Pancreas (tissue), 10 donors: Measurements from ENCODE around the gene E2F1. TPM values are rescaled to one million over a fixed set of nuclear protein-coding genes. Genes with fewer than 3 reads are reported as not detected.

Experiments used
- ATAC-seq, 4 donors: fragments of 200-7000 bp; cut with Tn5 transposase; one replicate each; pipeline versions ENCODE4 v1.8.0 to v1.9.1; 2020; ENCODE audit warnings: mild to moderate bottlenecking in 4 of 4, moderate library complexity in 4 of 4
- DNase-seq, 6 donors: peaks; one replicate each; pipeline ENCODE4 v3.0.0-alpha.2; 2020
- FAIRE-seq: peaks from 2 replicates; lab custom pipeline; 2012; peaks lifted over from hg19 to GRCh38; lab: Jason Lieb, UNC
- H3K27ac ChIP-seq, 4 donors: fragments of 200-600 bp; sonication (generic); 1 replicate in 3 of 4; 2 replicates in 1 of 4; pipeline versions ENCODE4 v1.5.0 to v1.8.0; 2020
- H3K27me3 ChIP-seq, 4 donors: fragments of 200-600 bp; one replicate each; pipeline ENCODE4 v1.8.0; 2021
- H3K36me3 ChIP-seq, 3 donors: fragments of 200-600 bp; sonication (generic) in 1 of 3; one replicate each; pipeline versions ENCODE4 v1.5.0 to v1.8.0; 2020 to 2021
- H3K4me1 ChIP-seq, 3 donors: fragments of 200-600 bp; one replicate each; pipeline ENCODE4 v1.8.0; 2021
- H3K4me3 ChIP-seq, 4 donors: fragments of 200-600 bp; sonication (generic) in 2 of 4; one replicate each; pipeline versions ENCODE4 v1.5.0 to v1.8.0; 2020 to 2021
- H3K9me3 ChIP-seq, 4 donors: fragments of 200-600 bp; one replicate each; pipeline ENCODE4 v1.8.0; 2021
- WGBS, 2 donors: extraction: QIAGEN DNeasy Blood & Tissue Kit; methylation state at CpG; one replicate each; pipeline ENCODE4 v1.1.7; 2013; 5-methylcytosine and 5-hydroxymethylcytosine counted together
- intact Hi-C, 3 donors: fragments of 100-400 bp; cut with DNase I; formaldehyde crosslinking; loops; one replicate each; pipeline versions ENCODE4 v1.11.1 to v1.14.2; 2022
- polyA plus RNA-seq, 2 donors: library from polyadenylated mRNA; stranded (reverse); fragments of 200-250 nt; gene quantifications; one replicate each; pipeline ENCODE4 v1.2.3, GENCODE V29; 2013
- total RNA-seq, 6 donors: library from RNA; stranded (reverse); fragmentation: NEBNext Ultra II Directional in 4 of 6; extraction: Animal tissue kit (Norgen Biotek cat#: 25700) in 4 of 6; gene quantifications; one replicate each; pipeline versions ENCODE4 v1.2.1 to v1.2.4, GENCODE V29; 2021 to 2023
- TF ChIP-seq, protein P1 (sequence below), 4 donors: fragments of 200-600 bp; sonication (generic) in 3 of 4; IDR thresholded peaks; one replicate each; pipeline versions ENCODE4 v1.5.0 to v1.8.0; 2021; ENCODE audit warnings: antibody characterized with exemption in 4 of 4
- donor health status: healthy with polysubstance abuse.
- donor health status: DM: no; HTN: no; CAD: no; lungs with moderate emphysema.
- donor health status: DM: no; HTN: no; CAD: no.
- donor health status: control.
- donor health status: control.
- donor health status: Bipolar disorder and iron deficiency.
- donor health status: DM: yes; HTN: yes; CAD: no.
- donor health status: DM: no; HTN: no; CAD: no.
- donor health status: DM: no; HTN: no; CAD: no.
- donor health status: DM: yes; HTN: yes; CAD: no.

E2F1 gene
- total and polyA plus RNA-seq, 8 donors: 0.23 to 0.92 (median 0.60) TPM

DNA sequence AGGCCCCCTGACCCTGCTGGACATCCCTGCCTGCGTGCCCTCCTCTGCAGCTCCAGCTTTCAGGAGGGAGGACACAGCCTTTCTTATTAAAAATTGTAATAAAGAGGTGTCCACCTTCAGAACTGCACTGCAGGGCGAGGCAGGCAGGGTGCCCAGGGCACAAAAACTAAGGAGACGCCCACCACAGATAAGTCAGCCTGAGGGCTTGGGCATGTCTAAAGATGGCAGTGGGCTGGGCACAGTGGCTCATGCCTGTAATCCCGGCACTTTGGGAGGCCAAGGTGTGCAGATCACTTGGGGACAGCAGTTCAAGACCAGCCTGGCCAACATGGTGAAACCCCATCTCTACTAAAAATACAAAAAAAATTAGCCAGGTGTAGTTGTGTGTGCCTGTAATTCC is 31.0 kb downstream of the E2F1 start:
- TF ChIP-seq, protein P1, sequence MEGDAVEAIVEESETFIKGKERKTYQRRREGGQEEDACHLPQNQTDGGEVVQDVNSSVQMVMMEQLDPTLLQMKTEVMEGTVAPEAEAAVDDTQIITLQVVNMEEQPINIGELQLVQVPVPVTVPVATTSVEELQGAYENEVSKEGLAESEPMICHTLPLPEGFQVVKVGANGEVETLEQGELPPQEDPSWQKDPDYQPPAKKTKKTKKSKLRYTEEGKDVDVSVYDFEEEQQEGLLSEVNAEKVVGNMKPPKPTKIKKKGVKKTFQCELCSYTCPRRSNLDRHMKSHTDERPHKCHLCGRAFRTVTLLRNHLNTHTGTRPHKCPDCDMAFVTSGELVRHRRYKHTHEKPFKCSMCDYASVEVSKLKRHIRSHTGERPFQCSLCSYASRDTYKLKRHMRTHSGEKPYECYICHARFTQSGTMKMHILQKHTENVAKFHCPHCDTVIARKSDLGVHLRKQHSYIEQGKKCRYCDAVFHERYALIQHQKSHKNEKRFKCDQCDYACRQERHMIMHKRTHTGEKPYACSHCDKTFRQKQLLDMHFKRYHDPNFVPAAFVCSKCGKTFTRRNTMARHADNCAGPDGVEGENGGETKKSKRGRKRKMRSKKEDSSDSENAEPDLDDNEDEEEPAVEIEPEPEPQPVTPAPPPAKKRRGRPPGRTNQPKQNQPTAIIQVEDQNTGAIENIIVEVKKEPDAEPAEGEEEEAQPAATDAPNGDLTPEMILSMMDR (IDR thresholded peaks at IDR 0.05): no peak
- Histone ChIP-seq H3K36me3 (peaks cover 0 to 7% (median 0%) of the 10 kb centered on the region in 3 donors), H3K4me1 (peaks cover 21 to 27% (median 26%) of the 10 kb centered on the region in 3 donors), H3K9me3 (no peaks in the 10 kb centered on the region), H3K27me3 (no peaks in the 10 kb centered on the region), H3K27ac (peak overlapping the region; percentile 77 to 91 (median 82)), H3K4me3 (no peak overlapping the region)
- FAIRE-seq: no peak
- no peak for ATAC-seq
- peak in 1 of 6 donors; percentile 19 for DNase-seq
- 54 to 56% methylated on average over 4 of the region's 4 CpGs for WGBS, 2 donors
- intact Hi-C loops: loop anchor here in 1 of 3 donors (5.0 kb wide), 1 partner anchor 193 kb away; no protein-coding TSS in a partner anchor

DNA sequence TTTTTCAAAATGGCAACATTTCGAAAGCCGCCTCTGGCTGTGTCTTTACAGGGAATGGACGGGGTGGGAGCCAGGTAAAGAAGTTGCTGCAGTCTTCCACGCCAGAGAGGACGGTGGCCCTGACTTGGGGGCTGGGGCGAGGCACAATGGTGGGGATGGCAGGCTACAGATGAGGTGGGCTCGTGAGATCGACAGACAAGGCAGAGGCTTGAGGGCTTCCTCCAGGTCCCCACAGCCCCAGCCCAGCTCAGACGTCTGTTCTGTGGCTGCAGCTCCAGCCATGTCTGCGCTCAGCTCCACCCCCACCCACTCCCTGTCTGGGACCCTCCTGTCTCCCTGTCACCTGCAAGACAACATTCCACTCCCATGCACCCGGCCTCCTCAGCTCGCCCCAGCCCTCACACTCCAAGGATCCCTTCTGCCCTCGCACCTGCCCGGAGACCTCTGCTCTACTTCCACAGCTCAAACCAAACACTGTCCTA is 31.5 kb downstream of the E2F1 start:
- intact Hi-C loops: loop anchor here in 1 of 3 donors (5.0 kb wide), 1 partner anchor 192 kb away; no protein-coding TSS in a partner anchor
- peak overlapping the region; percentile 77 to 91 (median 82) for H3K27ac ChIP-seq
- TF ChIP-seq, protein P1 (IDR thresholded peaks at IDR 0.05): no peak
- FAIRE-seq (no peak), ATAC-seq (peak in 3 of 4 donors; percentile 0 to 45 (median 1)), DNase-seq (peak in 3 of 6 donors; percentile 29 to 80 (median 66))
- no peak overlapping the region for H3K4me3 ChIP-seq
- WGBS, 2 donors: 38 to 39% methylated on average over 14 of the region's 14 CpGs
- H3K4me1 ChIP-seq: peaks cover 21 to 27% (median 26%) of the 10 kb centered on the region in 3 donors
- H3K9me3 ChIP-seq: no peaks in the 10 kb centered on the region
- H3K27me3 ChIP-seq: no peaks in the 10 kb centered on the region
- H3K36me3 ChIP-seq: peaks cover 0 to 7% (median 0%) of the 10 kb centered on the region in 3 donors

GRCh38 chr20:33653900-33654596 is 32.1 kb downstream of the E2F1 start:
- H3K27me3 ChIP-seq: no peaks in the 10 kb centered on the region
- no peak overlapping the region for H3K4me3 ChIP-seq
- DNase-seq: peak; percentile 97 to 99 (median 98)
- H3K36me3 ChIP-seq: peaks cover 0 to 7% (median 0%) of the 10 kb centered on the region in 3 donors
- FAIRE-seq: no peak
- peak; percentile 89 to 94 (median 91) for ATAC-seq
- peak overlapping the region; percentile 77 to 91 (median 82) for H3K27ac ChIP-seq
- intact Hi-C loops: no loop called here
- TF ChIP-seq, protein P1 (IDR thresholded peaks at IDR 0.05): no peak
- H3K4me1 ChIP-seq: peaks cover 21 to 27% (median 27%) of the 10 kb centered on the region in 3 donors
- 25 to 29% methylated on average over 11 of the region's 11 CpGs for WGBS, 2 donors
- no peaks in the 10 kb centered on the region for H3K9me3 ChIP-seq

- Histone ChIP-seq H3K27me3 (no peaks in the 10 kb centered on the region), H3K9me3 (no peaks in the 10 kb centered on the region), H3K36me3 (peaks cover 0 to 7% (median 0%) of the 10 kb centered on the region in 3 donors), H3K4me3 (no peak overlapping the region), H3K4me1 (peaks cover 25 to 34% (median 33%) of the 10 kb centered on the region in 3 donors), H3K27ac (peak overlapping the region; percentile 77 to 91 (median 82))
- ATAC-seq (peak; percentile 61 to 79 (median 70)), DNase-seq (peak in 4 of 6 donors; percentile 69 to 71 (median 70)), FAIRE-seq (no peak)
- TF ChIP-seq, protein P1 (IDR thresholded peaks at IDR 0.05): peak; percentile 34 to 70 (median 60)
- WGBS, 2 donors: 29 to 33% methylated on average over 16 of the region's 16 CpGs
- intact Hi-C loops: no loop called here
Observed at GRCh38 chr20:33653218-33653899, 32.8 kb downstream of the E2F1 start.
